ENCODE results near the gene PPP1R26. TPM values are rescaled to one million over a fixed set of nuclear protein-coding genes. Genes with fewer than 3 reads are reported as not detected.

PPP1R26 gene
- total and polyA plus RNA-seq, 9 of the 15 experiments (the other 6 are each of a cell fraction or from before 2014, with no cell fraction given): 0.77 to 26.8 (median 9.3) TPM

GRCh38 chr9:135504262-135505243 lies 25.0 kb downstream of the PPP1R26 start (continued):
- no peak for TF ChIP-seq ZNF644 (tag; IDR thresholded peaks at IDR 0.05; ENCODE audit: low read depth)
- peak; percentile 69 for TF ChIP-seq POLR2A (conservative IDR thresholded peaks at IDR 0.05)
- TF ChIP-seq MBD2 (IDR thresholded peaks at IDR 0.05; ENCODE audit: borderline replicate concordance, low read depth): 0 out of 2 replicates have a peak, but pooled peaks have one; percentile 34
- TF ChIP-seq CTCF (IDR thresholded peaks at IDR 0.05 in 2 of 3, conservative IDR thresholded peaks at IDR 0.05 in 1 of 3; ENCODE audit: insufficient read depth in 2 of 3, low read depth in 1 of 3, low read length in 3 of 3): peak; percentile 63 to 83 (median 72)
- TF ChIP-seq NR2F6 (CRISPR knock-in tag; IDR thresholded peaks at IDR 0.05): no peak
- 0 out of 2 replicates have a peak, but pooled peaks have one; percentile 81 for TF ChIP-seq ZFPM2 (CRISPR knock-in tag; IDR thresholded peaks at IDR 0.05)
- 0 out of 2 replicates have a peak, but pooled peaks have one; percentile 33 for TF ChIP-seq KLF16 (IDR thresholded peaks at IDR 0.05)
- TF ChIP-seq ZNF408 (CRISPR knock-in tag; IDR thresholded peaks at IDR 0.05; ENCODE audit: low read depth): no peak
- TF ChIP-seq KHSRP (IDR thresholded peaks at IDR 0.05): no peak
- no peak for TF ChIP-seq EZH2 (IDR thresholded peaks at IDR 0.05; ENCODE audit: borderline replicate concordance, low read depth, low read length)
- TF ChIP-seq HINFP (tag; conservative IDR thresholded peaks at IDR 0.05; ENCODE audit: low read depth): no peak
- TF ChIP-seq SUPT5H (IDR thresholded peaks at IDR 0.05): peak; percentile 68; the same call in 1 of the 2 replicates
- peak; percentile 42 for TF ChIP-seq SP1 (CRISPR knock-in tag; IDR thresholded peaks at IDR 0.05)
- peak; percentile 21 for TF ChIP-seq MYNN (IDR thresholded peaks at IDR 0.05)
- TF ChIP-seq MYNN (CRISPR knock-in tag; IDR thresholded peaks at IDR 0.05): no peak

Measured in K562 (cell line).